ENCODE results near the gene RAB3A.

RAB3A gene

DNA sequence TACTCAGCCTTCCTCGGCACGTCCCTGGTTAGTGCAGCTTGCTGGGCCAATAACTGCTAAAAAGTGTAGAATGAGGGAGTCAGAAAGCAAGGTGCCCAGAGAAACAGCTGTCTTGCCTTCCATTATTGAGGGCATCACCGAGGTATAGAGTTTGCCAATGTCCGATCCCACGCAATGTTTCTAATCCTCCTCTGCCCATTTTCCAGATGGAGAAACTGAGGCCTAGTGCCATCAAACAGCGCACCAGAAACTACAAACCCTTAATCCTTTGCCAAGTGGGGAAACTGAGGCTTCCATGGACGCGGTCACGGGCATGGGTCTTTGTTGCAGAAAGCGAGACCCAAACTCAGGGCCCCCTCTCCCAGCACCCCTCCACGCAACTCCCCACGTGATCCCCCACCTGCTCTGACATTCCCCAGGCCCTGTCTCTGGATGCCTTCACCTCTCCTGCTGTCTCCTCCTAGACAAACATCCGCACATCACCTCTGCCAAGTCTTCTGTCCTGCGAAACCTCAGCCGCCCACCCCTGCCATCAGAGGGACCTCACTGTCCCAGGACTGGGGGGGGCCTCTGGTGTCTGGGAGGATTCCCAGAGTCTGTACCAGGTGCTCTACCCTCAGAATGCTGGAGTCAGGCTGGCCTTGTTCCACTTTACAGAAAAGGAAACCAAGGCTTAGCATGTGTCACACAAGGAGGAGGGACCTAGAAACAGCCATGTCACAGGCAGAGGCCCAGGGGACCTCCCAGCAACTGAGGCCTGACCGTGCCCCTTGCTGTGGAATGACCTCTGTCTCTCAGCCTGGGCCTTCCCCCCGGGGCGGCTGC lies 23.3 kb upstream of the RAB3A start:
- H3K4me3 Mint-ChIP-seq = peak overlapping the region; percentile 47
- peaks cover 55% of the 10 kb centered on the region for H3K27me3 Mint-ChIP-seq
- no peaks in the 10 kb centered on the region for H3K36me3 Mint-ChIP-seq
- peaks cover 20% of the 10 kb centered on the region for H3K4me1 Mint-ChIP-seq
- H3K9me3 Mint-ChIP-seq = no peaks in the 10 kb centered on the region
- no peak overlapping the region for H3K27ac Mint-ChIP-seq

DNA sequence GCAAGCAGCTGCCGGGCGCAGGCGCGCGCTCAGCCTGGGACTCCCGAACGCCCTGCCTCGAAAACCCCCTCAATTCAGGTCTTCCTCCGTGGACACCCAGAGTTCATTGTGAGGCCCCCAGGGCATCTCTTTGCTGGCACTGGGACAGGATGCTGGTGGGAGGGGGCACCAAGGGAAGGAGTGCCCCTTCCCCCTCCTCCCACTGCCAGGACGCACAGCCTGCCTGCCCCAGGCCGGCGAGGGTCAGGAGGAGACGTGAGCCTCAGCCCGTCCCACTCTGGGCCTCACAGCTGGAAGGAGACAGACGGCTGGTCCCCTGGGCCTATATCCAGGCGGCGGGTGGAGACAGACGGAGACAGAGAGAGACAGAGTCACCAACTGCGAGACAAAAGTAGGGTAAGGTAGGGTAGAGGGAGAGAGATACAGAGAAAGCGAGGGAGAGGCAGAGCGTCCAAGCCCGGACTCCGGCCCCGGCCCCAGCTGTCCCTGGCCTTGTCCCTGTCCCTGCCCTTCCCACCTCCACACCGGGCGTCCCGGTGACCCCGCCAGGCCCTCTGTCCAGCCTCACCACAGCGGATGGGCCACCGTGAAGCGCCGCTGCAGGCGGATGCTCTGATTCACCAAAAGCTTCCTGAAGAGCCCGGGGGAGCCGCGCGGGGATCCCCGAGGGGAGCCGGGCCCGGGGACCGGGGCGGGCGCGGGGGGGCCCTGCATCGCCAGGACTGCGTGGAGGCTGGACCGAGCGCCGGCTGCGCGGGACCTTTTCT lies 22.0 kb upstream of the RAB3A start, which contains the start of gene PDE4C:
PDE4C (minus strand) TSS at position 737 of the 767 bp plus-strand sequence; CDS start at position 714, 23 bp downstream.
- Mint-ChIP-seq H3K27ac (no peak within 1 kb of the TSS), H3K4me1 (peaks cover 20% of the 10 kb centered on the region), H3K9me3 (no peaks in the 10 kb centered on the region), H3K27me3 (peaks cover 53% of the 10 kb centered on the region), H3K36me3 (no peaks in the 10 kb centered on the region), H3K4me3 (peak within 1 kb of the TSS; percentile 87)

DNA sequence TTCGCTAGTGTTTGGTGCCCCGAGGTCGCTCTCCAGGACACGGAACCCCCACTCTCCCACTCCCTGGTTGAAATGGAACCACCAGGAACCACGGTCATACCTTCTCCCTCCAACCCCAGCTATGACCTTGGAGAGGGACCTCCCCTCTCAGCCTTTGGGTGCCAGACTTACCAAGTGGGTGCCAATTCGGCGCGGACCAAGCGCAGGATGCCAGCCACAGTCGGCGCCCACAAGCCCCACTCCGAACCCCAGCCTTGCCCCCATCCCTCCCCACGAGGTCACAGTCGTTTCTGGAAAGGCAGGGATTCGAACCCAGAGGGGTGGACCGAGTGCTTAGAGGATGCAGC lies 21.5 kb upstream of the RAB3A start:
- Mint-ChIP-seq H3K27me3 (peaks cover 48% of the 10 kb centered on the region), H3K4me1 (peaks cover 20% of the 10 kb centered on the region), H3K27ac (no peak overlapping the region), H3K36me3 (no peaks in the 10 kb centered on the region), H3K4me3 (peak overlapping the region; percentile 87), H3K9me3 (no peaks in the 10 kb centered on the region)

DNA sequence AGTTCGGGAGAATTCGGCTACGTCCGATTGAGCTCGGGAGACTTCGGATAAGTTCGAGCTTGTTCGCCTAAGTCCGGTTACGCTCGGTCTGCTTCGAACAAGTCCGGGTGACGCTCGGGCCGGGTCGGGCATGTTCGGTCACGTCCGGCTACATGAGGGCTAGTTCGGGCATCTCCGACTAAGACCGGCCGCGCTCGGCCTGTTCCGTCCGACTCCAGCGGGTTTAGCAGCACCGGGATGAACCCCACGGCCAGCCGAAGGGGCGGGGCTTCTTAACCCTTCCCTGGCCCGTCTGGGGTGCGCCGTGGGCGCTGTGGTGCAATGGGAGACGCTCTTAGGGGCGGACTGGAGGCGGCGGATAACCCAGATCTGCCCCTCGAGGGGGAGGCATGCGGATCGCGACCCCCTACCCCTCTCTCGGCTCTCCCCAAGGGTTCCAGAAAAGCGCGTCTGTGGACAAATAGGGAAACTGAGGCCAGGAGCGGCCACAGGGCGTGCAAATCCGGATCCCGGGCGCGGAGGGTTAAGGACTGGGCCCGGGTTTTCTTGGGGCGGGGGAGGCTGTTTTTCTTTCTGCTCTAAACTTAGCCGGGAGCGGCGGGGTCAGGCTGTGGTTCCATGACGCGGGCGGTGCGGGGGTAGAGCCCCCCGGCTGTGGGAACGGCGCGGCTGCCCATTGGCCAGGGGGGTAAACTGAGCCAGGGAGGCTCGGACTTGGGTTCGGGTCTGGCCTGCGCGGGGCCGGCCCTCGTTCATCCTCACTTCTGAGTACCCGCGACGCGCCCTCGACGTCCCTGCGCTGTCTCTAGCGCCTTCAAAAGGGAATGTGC lies 20.9 kb upstream of the RAB3A start:
- Mint-ChIP-seq H3K4me3 (peak overlapping the region; percentile 87), H3K27ac (peak overlapping the region; percentile 19), H3K9me3 (no peaks in the 10 kb centered on the region), H3K27me3 (peaks cover 44% of the 10 kb centered on the region), H3K4me1 (peaks cover 20% of the 10 kb centered on the region), H3K36me3 (no peaks in the 10 kb centered on the region)

DNA sequence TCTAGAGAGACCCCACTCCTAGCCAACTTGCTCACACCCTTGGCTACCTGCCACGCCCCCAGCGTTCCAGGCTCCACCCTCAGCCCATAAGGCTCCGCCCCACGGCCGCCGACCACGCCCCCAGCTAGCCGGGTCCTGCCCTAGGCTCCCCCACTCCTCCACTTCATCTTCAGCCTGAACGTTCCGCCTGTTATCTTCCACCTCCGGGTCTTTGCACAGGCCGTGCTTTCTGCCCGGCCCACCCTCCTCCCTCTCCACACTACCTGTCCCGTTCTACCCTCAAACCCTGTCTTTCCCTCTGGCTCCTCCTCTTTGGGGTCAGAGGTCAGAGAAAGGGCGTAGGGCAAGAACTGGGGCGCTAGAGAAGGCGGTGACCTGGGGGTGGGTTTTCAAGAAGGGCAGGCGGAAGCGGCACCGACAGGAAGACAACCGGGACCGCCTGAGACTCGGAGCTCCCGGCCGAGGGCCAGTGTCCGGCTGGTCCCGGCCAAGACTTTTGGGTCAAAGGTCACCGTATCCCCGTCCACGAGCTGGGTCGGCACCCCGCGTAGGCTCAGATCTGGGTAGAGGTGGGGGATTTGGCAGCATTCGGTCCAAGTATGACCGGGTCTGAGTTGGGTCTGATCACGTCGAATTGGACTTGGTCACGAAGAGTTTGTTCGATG lies 20.1 kb upstream of the RAB3A start:
- Mint-ChIP-seq H3K4me1 (peaks cover 20% of the 10 kb centered on the region), H3K27ac (peak overlapping the region; percentile 19), H3K36me3 (no peaks in the 10 kb centered on the region), H3K4me3 (peak overlapping the region; percentile 87), H3K9me3 (no peaks in the 10 kb centered on the region), H3K27me3 (peaks cover 40% of the 10 kb centered on the region)

- no peak overlapping the region for H3K27ac Mint-ChIP-seq
- H3K4me3 Mint-ChIP-seq = no peak overlapping the region
- peaks cover 31% of the 10 kb centered on the region for H3K27me3 Mint-ChIP-seq
- H3K9me3 Mint-ChIP-seq = no peaks in the 10 kb centered on the region
- H3K36me3 Mint-ChIP-seq = no peaks in the 10 kb centered on the region
- H3K4me1 Mint-ChIP-seq = peaks cover 20% of the 10 kb centered on the region
Measured at GRCh38 chr19:18221815-18222725, 18.2 kb upstream of the RAB3A start.

DNA sequence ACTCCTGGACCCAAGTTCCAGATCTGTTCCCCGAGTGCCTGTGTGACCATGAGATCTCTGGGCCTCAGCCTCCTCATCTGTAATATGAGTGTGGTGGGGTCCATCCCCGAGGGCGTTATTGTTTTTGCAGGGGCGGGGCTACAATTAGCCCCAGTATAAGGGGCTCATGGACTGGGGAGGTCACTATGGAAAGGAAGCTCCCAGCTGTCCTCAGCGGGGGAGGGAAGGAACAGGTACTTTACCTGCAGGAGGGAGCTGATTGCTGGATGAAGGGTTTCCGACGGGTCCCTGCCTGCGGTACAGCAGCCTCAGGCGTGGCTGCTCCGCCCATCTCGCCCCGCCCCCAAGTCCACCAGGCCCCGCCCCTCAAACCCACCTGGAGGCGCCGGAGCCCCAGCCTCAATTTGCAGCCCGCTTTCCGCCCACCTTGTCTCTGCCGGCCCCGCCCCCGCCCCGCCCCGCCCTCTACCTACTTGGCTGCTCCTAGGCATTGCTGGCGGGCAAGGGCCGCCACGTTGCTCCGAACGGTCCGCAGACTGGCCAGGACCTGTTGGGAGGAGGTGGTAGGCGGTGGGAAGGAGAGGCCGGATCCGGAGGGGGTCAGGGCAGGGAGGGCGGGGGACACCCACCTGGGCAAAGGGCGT lies 16.9 kb upstream of the RAB3A start:
- H3K9me3 Mint-ChIP-seq = no peaks in the 10 kb centered on the region
- H3K27ac Mint-ChIP-seq = no peak overlapping the region
- no peak overlapping the region for H3K4me3 Mint-ChIP-seq
- H3K4me1 Mint-ChIP-seq = peaks cover 15% of the 10 kb centered on the region
- H3K36me3 Mint-ChIP-seq = no peaks in the 10 kb centered on the region
- H3K27me3 Mint-ChIP-seq = peaks cover 22% of the 10 kb centered on the region

- H3K9me3 Mint-ChIP-seq = no peaks in the 10 kb centered on the region
- H3K27me3 Mint-ChIP-seq = peaks cover 16% of the 10 kb centered on the region
- no peak overlapping the region for H3K4me3 Mint-ChIP-seq
- H3K4me1 Mint-ChIP-seq = peaks cover 9% of the 10 kb centered on the region
- H3K36me3 Mint-ChIP-seq = no peaks in the 10 kb centered on the region
- peak overlapping the region; percentile 2 for H3K27ac Mint-ChIP-seq
Measured at GRCh38 chr19:18219911-18220631, 16.2 kb upstream of the RAB3A start.

GRCh38 chr19:18218600-18218999 lies 14.8 kb upstream of the RAB3A start:
- peak overlapping the region; percentile 21 for H3K27ac Mint-ChIP-seq
- H3K4me1 Mint-ChIP-seq = no peaks in the 10 kb centered on the region
- H3K9me3 Mint-ChIP-seq = no peaks in the 10 kb centered on the region
- no peaks in the 10 kb centered on the region for H3K36me3 Mint-ChIP-seq
- H3K4me3 Mint-ChIP-seq = no peak overlapping the region
- H3K27me3 Mint-ChIP-seq = peaks cover 8% of the 10 kb centered on the region

DNA sequence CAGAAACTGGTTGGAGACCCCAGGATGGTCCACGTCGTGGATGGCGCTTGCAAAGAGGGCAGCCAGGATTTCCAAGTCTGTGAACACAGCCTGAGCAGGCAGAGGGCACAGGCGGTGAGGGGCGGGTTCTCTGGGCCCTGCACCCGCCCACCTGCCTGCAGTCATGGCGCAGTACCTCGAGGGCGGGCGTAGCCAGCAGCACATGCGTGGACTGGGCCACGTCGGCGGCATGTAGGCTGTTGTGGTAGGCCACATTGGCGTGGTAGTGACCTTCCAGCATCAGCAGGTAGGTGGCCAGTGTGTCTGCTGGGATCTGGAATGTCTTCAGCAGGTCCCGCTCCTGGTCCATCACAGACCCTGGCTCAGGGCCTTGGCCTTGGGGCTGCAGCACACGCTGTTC lies 14.3 kb upstream of the RAB3A start:
- H3K4me3 Mint-ChIP-seq = no peak overlapping the region
- peaks cover 6% of the 10 kb centered on the region for H3K27me3 Mint-ChIP-seq
- H3K4me1 Mint-ChIP-seq = no peaks in the 10 kb centered on the region
- H3K9me3 Mint-ChIP-seq = no peaks in the 10 kb centered on the region
- H3K36me3 Mint-ChIP-seq = no peaks in the 10 kb centered on the region
- H3K27ac Mint-ChIP-seq = no peak overlapping the region

- Mint-ChIP-seq H3K9me3 (no peaks in the 10 kb centered on the region), H3K36me3 (no peaks in the 10 kb centered on the region), H3K27me3 (peaks cover 2% of the 10 kb centered on the region), H3K4me3 (no peak overlapping the region), H3K4me1 (no peaks in the 10 kb centered on the region), H3K27ac (no peak overlapping the region)
Measured at GRCh38 chr19:18216789-18217188, 12.9 kb upstream of the RAB3A start.

- Mint-ChIP-seq H3K4me1 (no peaks in the 10 kb centered on the region), H3K36me3 (no peaks in the 10 kb centered on the region), H3K27ac (no peak overlapping the region), H3K9me3 (no peaks in the 10 kb centered on the region), H3K4me3 (no peak overlapping the region), H3K27me3 (no peaks in the 10 kb centered on the region)
Measured at GRCh38 chr19:18214779-18215433, 11.1 kb upstream of the RAB3A start.

DNA sequence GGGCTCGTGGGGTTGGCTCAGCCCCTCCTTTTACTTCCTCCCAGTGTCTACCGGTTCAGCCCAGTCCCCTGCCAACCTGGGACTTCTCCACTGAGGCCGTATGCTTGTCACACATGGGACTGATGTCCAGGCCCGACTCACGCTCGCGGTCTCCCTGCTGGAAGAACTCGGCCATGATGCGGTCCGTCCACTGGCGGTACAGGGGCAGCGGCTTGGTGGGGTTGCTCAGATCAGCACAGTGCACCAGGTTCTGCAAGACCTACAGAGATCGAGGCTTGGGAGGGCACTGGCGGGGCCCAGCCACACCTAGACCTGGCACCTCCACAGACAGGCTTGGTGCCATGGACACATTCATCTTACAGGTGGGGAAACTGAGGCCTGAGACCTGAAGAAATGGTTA lies 7.8 kb upstream of the RAB3A start:
- H3K27me3 Mint-ChIP-seq = peaks cover 1% of the 10 kb centered on the region
- H3K27ac Mint-ChIP-seq = no peak overlapping the region
- H3K4me3 Mint-ChIP-seq = no peak overlapping the region
- H3K4me1 Mint-ChIP-seq = no peaks in the 10 kb centered on the region
- H3K36me3 Mint-ChIP-seq = no peaks in the 10 kb centered on the region
- no peaks in the 10 kb centered on the region for H3K9me3 Mint-ChIP-seq

Measured in activated naive CD4-positive, alpha-beta T cell treated with anti-CD3 and anti-CD28 coated beads, Interleukin-2, amount 50 U/mL, for 24 hours (primary cell).